Measurements from ENCODE around the gene CNKSR2. TPM values are rescaled to one million over a fixed set of nuclear protein-coding genes. Genes with fewer than 3 reads are reported as not detected.

CNKSR2 gene
- total and polyA plus RNA-seq, 2 experiments from 2014 or later: 0.14 to 0.76 TPM

- H3K36me3 ChIP-seq (ENCODE audit: low read depth): no peaks in the 10 kb centered on the region
- H3K79me2 ChIP-seq (ENCODE audit: insufficient read depth): no peaks in the 10 kb centered on the region
- H3K4me2 ChIP-seq (ENCODE audit: unreplicated experiment): no peak overlapping the region
- no peaks in the 10 kb centered on the region for H3K9me2 ChIP-seq (ENCODE audit: insufficient read depth)
- no peaks in the 10 kb centered on the region for H3K9me3 ChIP-seq (ENCODE audit: low read depth)
- in situ Hi-C loops (cut with MboI): no loop called here
- H3K4me1 ChIP-seq (ENCODE audit: insufficient read depth): peaks cover 22% of the 10 kb centered on the region
- TF ChIP-seq EZH2 (IDR thresholded peaks at IDR 0.05; ENCODE audit: insufficient read depth, poor library complexity, severe bottlenecking) (no peak), EZH2phosphoT487 (IDR thresholded peaks at IDR 0.05; ENCODE audit: insufficient read depth, low read depth) (no peak)
- WGBS, 2 experiments (ENCODE audit: low coverage in 1 of 2, low lambda C conversion rate in 2 of 2, missing lambda C conversion rate in 2 of 2): 0 to 20% methylated on average over 1 of the region's 1 CpG
- H3K27ac ChIP-seq: no peak overlapping the region
- H2AFZ ChIP-seq: no peak overlapping the region
- no peaks in the 10 kb centered on the region for H3K27me3 ChIP-seq (replicated peaks; ENCODE audit: insufficient read depth)
- H3F3A ChIP-seq (ENCODE audit: insufficient read depth): peaks cover 10% of the 10 kb centered on the region; the same call in 1 of the 2 replicates
- no peaks in the 10 kb centered on the region for H4K20me1 ChIP-seq (ENCODE audit: insufficient read depth)
- H3K4me3 ChIP-seq: no peak overlapping the region
- H3K9ac ChIP-seq: no peak overlapping the region
- peak; percentile 10 for DNase-seq
These were observed 34.6 kb downstream of the CNKSR2 start for GRCh38 chrX:21408788-21409187.

- 4 to 14% methylated on average over 3 of the region's 3 CpGs for WGBS, 2 experiments (ENCODE audit: low coverage in 1 of 2, low lambda C conversion rate in 2 of 2, missing lambda C conversion rate in 2 of 2)
- no peak overlapping the region for H3K4me3 ChIP-seq
- H3K27ac ChIP-seq: peak overlapping the region; percentile 43
- peak; percentile 10 for DNase-seq
- peaks cover 22% of the 10 kb centered on the region for H3K4me1 ChIP-seq (ENCODE audit: insufficient read depth)
- TF ChIP-seq EZH2phosphoT487 (IDR thresholded peaks at IDR 0.05; ENCODE audit: insufficient read depth, low read depth): no peak
- TF ChIP-seq EZH2 (IDR thresholded peaks at IDR 0.05; ENCODE audit: insufficient read depth, poor library complexity, severe bottlenecking): no peak
- H4K20me1 ChIP-seq (ENCODE audit: insufficient read depth): no peaks in the 10 kb centered on the region
- H3K9me3 ChIP-seq (ENCODE audit: low read depth): no peaks in the 10 kb centered on the region
- in situ Hi-C loops (cut with MboI): no loop called here
- 0 out of 2 replicates have a peak overlapping the region, but pooled peaks have one; percentile 7 for H2AFZ ChIP-seq
- no peaks in the 10 kb centered on the region for H3K36me3 ChIP-seq (ENCODE audit: low read depth)
- H3K9me2 ChIP-seq (ENCODE audit: insufficient read depth): no peaks in the 10 kb centered on the region
- H3K4me2 ChIP-seq (ENCODE audit: unreplicated experiment): peak overlapping the region; percentile 53
- no peak overlapping the region for H3K9ac ChIP-seq
- peaks cover 10% of the 10 kb centered on the region; the same call in 1 of the 2 replicates for H3F3A ChIP-seq (ENCODE audit: insufficient read depth)
- H3K79me2 ChIP-seq (ENCODE audit: insufficient read depth): no peaks in the 10 kb centered on the region
- no peaks in the 10 kb centered on the region for H3K27me3 ChIP-seq (replicated peaks; ENCODE audit: insufficient read depth)
These were observed 37.8 kb downstream of the CNKSR2 start for GRCh38 chrX:21412029-21412428.

- no peaks in the 10 kb centered on the region for H3K9me3 ChIP-seq (ENCODE audit: low read depth)
- in situ Hi-C loops (cut with MboI): no loop called here
- no peaks in the 10 kb centered on the region for H4K20me1 ChIP-seq (ENCODE audit: insufficient read depth)
- peaks cover 10% of the 10 kb centered on the region; the same call in 1 of the 2 replicates for H3F3A ChIP-seq (ENCODE audit: insufficient read depth)
- DNase-seq: peak; percentile 75
- no peaks in the 10 kb centered on the region for H3K27me3 ChIP-seq (replicated peaks; ENCODE audit: insufficient read depth)
- H3K27ac ChIP-seq: peak overlapping the region; percentile 43
- 0 out of 2 replicates have a peak overlapping the region, but pooled peaks have one; percentile 15 for H3K4me3 ChIP-seq
- no peaks in the 10 kb centered on the region for H3K36me3 ChIP-seq (ENCODE audit: low read depth)
- 0 to 2% methylated on average over 3 of the region's 3 CpGs for WGBS, 2 experiments (ENCODE audit: low coverage in 1 of 2, low lambda C conversion rate in 2 of 2, missing lambda C conversion rate in 2 of 2)
- H3K4me1 ChIP-seq (ENCODE audit: insufficient read depth): peaks cover 22% of the 10 kb centered on the region
- H3K9ac ChIP-seq: no peak overlapping the region
- TF ChIP-seq EZH2phosphoT487 (IDR thresholded peaks at IDR 0.05; ENCODE audit: insufficient read depth, low read depth) (no peak), EZH2 (IDR thresholded peaks at IDR 0.05; ENCODE audit: insufficient read depth, poor library complexity, severe bottlenecking) (no peak)
- peak overlapping the region; percentile 53 for H3K4me2 ChIP-seq (ENCODE audit: unreplicated experiment)
- H3K9me2 ChIP-seq (ENCODE audit: insufficient read depth): no peaks in the 10 kb centered on the region
- no peak overlapping the region for H2AFZ ChIP-seq
- H3K79me2 ChIP-seq (ENCODE audit: insufficient read depth): no peaks in the 10 kb centered on the region
These were observed 38.7 kb downstream of the CNKSR2 start for GRCh38 chrX:21412883-21413282.

GRCh38 chrX:21427086-21427485 is 52.9 kb downstream of the CNKSR2 start:
- no peak overlapping the region for H3K4me3 ChIP-seq
- no peak overlapping the region for H3K9ac ChIP-seq
- H3K4me1 ChIP-seq (ENCODE audit: insufficient read depth): no peaks in the 10 kb centered on the region
- no peaks in the 10 kb centered on the region for H3K9me3 ChIP-seq (ENCODE audit: low read depth)
- no peak overlapping the region for H3K27ac ChIP-seq
- no peaks in the 10 kb centered on the region for H3K27me3 ChIP-seq (replicated peaks; ENCODE audit: insufficient read depth)
- no peaks in the 10 kb centered on the region for H3K36me3 ChIP-seq (ENCODE audit: low read depth)
- no peaks in the 10 kb centered on the region for H3F3A ChIP-seq (ENCODE audit: insufficient read depth)
- WGBS, 2 experiments (ENCODE audit: low coverage in 1 of 2, low lambda C conversion rate in 2 of 2, missing lambda C conversion rate in 2 of 2): 100% methylated on average over 2 of the region's 2 CpGs
- H3K79me2 ChIP-seq (ENCODE audit: insufficient read depth): no peaks in the 10 kb centered on the region
- no peak overlapping the region for H2AFZ ChIP-seq
- in situ Hi-C loops (cut with MboI): no loop called here
- H3K9me2 ChIP-seq (ENCODE audit: insufficient read depth): no peaks in the 10 kb centered on the region
- H3K4me2 ChIP-seq (ENCODE audit: unreplicated experiment): no peak overlapping the region
- no peak for DNase-seq
- no peaks in the 10 kb centered on the region for H4K20me1 ChIP-seq (ENCODE audit: insufficient read depth)
- no peak for TF ChIP-seq EZH2 (IDR thresholded peaks at IDR 0.05; ENCODE audit: insufficient read depth, poor library complexity, severe bottlenecking)
- TF ChIP-seq EZH2phosphoT487 (IDR thresholded peaks at IDR 0.05; ENCODE audit: insufficient read depth, low read depth): no peak

GRCh38 chrX:21437036-21437435 is 62.8 kb downstream of the CNKSR2 start:
- WGBS, 2 experiments (ENCODE audit: low coverage in 1 of 2, low lambda C conversion rate in 2 of 2, missing lambda C conversion rate in 2 of 2): 71 to 72% methylated on average over 1 of the region's 1 CpG

More at GRCh38 chrX:21437036-21437435, 62.8 kb downstream of the CNKSR2 start:
- in situ Hi-C loops (cut with MboI): no loop called here
- Histone ChIP-seq H3K27me3 (replicated peaks; ENCODE audit: insufficient read depth) (no peaks in the 10 kb centered on the region), H3K4me1 (ENCODE audit: insufficient read depth) (no peaks in the 10 kb centered on the region), H3K4me3 (no peak overlapping the region), H3F3A (ENCODE audit: insufficient read depth) (no peaks in the 10 kb centered on the region), H3K79me2 (ENCODE audit: insufficient read depth) (no peaks in the 10 kb centered on the region), H3K9me3 (ENCODE audit: low read depth) (no peaks in the 10 kb centered on the region), H4K20me1 (ENCODE audit: insufficient read depth) (no peaks in the 10 kb centered on the region), H3K36me3 (ENCODE audit: low read depth) (no peaks in the 10 kb centered on the region), H3K9ac (no peak overlapping the region), H3K27ac (no peak overlapping the region), H2AFZ (no peak overlapping the region), H3K9me2 (ENCODE audit: insufficient read depth) (no peaks in the 10 kb centered on the region), H3K4me2 (ENCODE audit: unreplicated experiment) (no peak overlapping the region)
- DNase-seq: no peak
- TF ChIP-seq EZH2 (IDR thresholded peaks at IDR 0.05; ENCODE audit: insufficient read depth, poor library complexity, severe bottlenecking) (no peak), EZH2phosphoT487 (IDR thresholded peaks at IDR 0.05; ENCODE audit: insufficient read depth, low read depth) (no peak)

Data from GM23248 (cell line).